HEK293 (cell line): ENCODE data around the gene TBCEL.
A peak's percentile ranks its signal among the peaks of the same experiment; 100 is the strongest.

Source experiments
- CTCF ChIA-PET: fragments of 350-600 bp; formaldehyde crosslinking; extraction: SDS; loops from one replicate; lab custom pipeline; 2021; ENCODE audit warnings: antibody characterized with exemption; lab: Yijun Ruan, JAX
- POLR2A ChIA-PET: fragments of 300-600 bp; formaldehyde crosslinking; extraction: SDS; loops from one replicate; lab custom pipeline; 2020; ENCODE audit warnings: antibody characterized with exemption, inconsistent platforms; lab: Yijun Ruan, JAX
- H3K27ac ChIP-seq: fragments of 200-500 bp; sonication (Bioruptor generic); 2 replicates; pipeline ENCODE4 v1.5.1; 2014; ENCODE audit warnings: low read depth, low read length, control low read depth, inconsistent platforms; ENCODE audit errors: extremely low read depth
- H3K36me3 ChIP-seq, 2 experiments: fragments of 200-500 bp in 1 of 2; sonication (Bioruptor generic) in 1 of 2; 1 replicate in 1 of 2; 2 replicates in 1 of 2; pipeline ENCODE4 v1.5.1; 2014 to 2017; ENCODE audit warnings: inconsistent platforms in 2 of 2, low read length in 2 of 2; ENCODE audit not compliant: control insufficient read depth in 2 of 2, insufficient read depth in 1 of 2
- H3K4me1 ChIP-seq: fragments of 200-500 bp; sonication (Bioruptor generic); 2 replicates; pipeline ENCODE4 v1.5.1; 2014; ENCODE audit warnings: mild to moderate bottlenecking, low read length, inconsistent platforms; ENCODE audit not compliant: control insufficient read depth, insufficient read depth
- H3K4me3 ChIP-seq: 2 replicates; pipeline ENCODE4 v1.5.1; 2011; ENCODE audit warnings: low read depth, mild to moderate bottlenecking, control low read depth, low read length, moderate library complexity
- H3K9me3 ChIP-seq: fragments of 200-500 bp; sonication (Bioruptor generic); 2 replicates; pipeline ENCODE4 v1.5.1; 2014; ENCODE audit warnings: low read depth, low read length, inconsistent platforms; ENCODE audit not compliant: control insufficient read depth, insufficient read depth
- HOXA7 ChIP-seq: sonication (generic); formaldehyde crosslinking; IDR thresholded peaks from 2 replicates; pipeline ENCODE4 v1.8.1; 2022; ENCODE audit warnings: missing genetic modification reagents, borderline replicate concordance
- HOXC10 ChIP-seq: sonication (generic); formaldehyde crosslinking; IDR thresholded peaks from 2 replicates; pipeline ENCODE4 v1.8.1; 2023; ENCODE audit warnings: mild to moderate bottlenecking, missing genetic modification reagents
- OSR2 ChIP-seq: fragments of 450-650 bp; formaldehyde crosslinking; IDR thresholded peaks from 2 replicates; pipeline ENCODE4 v1.5.1; 2016; ENCODE audit warnings: missing biosample characterization, missing genetic modification characterization
- REPIN1 ChIP-seq: fragments of 450-650 bp; formaldehyde crosslinking; IDR thresholded peaks from 2 replicates; pipeline ENCODE4 v1.5.1; 2017; ENCODE audit warnings: missing biosample characterization, missing genetic modification characterization, low read depth
- ZBTB48 ChIP-seq: fragments of 450-650 bp; formaldehyde crosslinking; IDR thresholded peaks from 2 replicates; pipeline ENCODE4 v1.5.1; 2016; ENCODE audit warnings: missing biosample characterization, missing genetic modification characterization
- ZNF138 ChIP-seq: fragments of 450-650 bp; formaldehyde crosslinking; IDR thresholded peaks from 2 replicates; pipeline ENCODE4 v1.5.1; 2016; ENCODE audit warnings: missing biosample characterization, missing genetic modification characterization, borderline replicate concordance
- ZNF155 ChIP-seq: fragments of 450-650 bp; formaldehyde crosslinking; IDR thresholded peaks from 2 replicates; pipeline ENCODE4 v1.5.1; 2016; ENCODE audit warnings: missing biosample characterization, missing genetic modification characterization
- ZNF23 ChIP-seq: fragments of 450-650 bp; formaldehyde crosslinking; IDR thresholded peaks from 2 replicates; pipeline ENCODE4 v1.5.1; 2016; ENCODE audit warnings: missing biosample characterization, missing genetic modification characterization, borderline replicate concordance
- ZNF239 ChIP-seq: fragments of 450-650 bp; formaldehyde crosslinking; IDR thresholded peaks from 2 replicates; pipeline ENCODE4 v1.5.1; 2016; ENCODE audit warnings: missing biosample characterization, missing genetic modification characterization
- ZNF311 ChIP-seq: fragments of 450-650 bp; formaldehyde crosslinking; IDR thresholded peaks from 2 replicates; pipeline ENCODE4 v1.5.1; 2017; ENCODE audit warnings: missing biosample characterization, missing genetic modification characterization, borderline replicate concordance
- ZNF660 ChIP-seq: fragments of 450-650 bp; IDR thresholded peaks from 2 replicates; pipeline ENCODE4 v1.5.1; 2018; ENCODE audit warnings: missing biosample characterization, mild to moderate bottlenecking, missing genetic modification characterization
- ZNF76 ChIP-seq: fragments of 450-650 bp; formaldehyde crosslinking; IDR thresholded peaks from 2 replicates; pipeline ENCODE4; 2016; ENCODE audit warnings: low read depth, missing biosample characterization, missing genetic modification characterization, borderline replicate concordance
- ZNF776 ChIP-seq: fragments of 450-650 bp; formaldehyde crosslinking; IDR thresholded peaks from 2 replicates; pipeline ENCODE4 v1.5.0; 2017; ENCODE audit warnings: missing biosample characterization, missing genetic modification characterization, borderline replicate concordance
- TF ChIP-seq, protein P1 (sequence below): fragments of 450-650 bp; formaldehyde crosslinking; IDR thresholded peaks from 2 replicates; pipeline ENCODE4 v1.5.1; 2016; ENCODE audit warnings: missing biosample characterization, missing genetic modification characterization, low read depth
- TF ChIP-seq, protein P2 (sequence below): fragments of 450-650 bp; formaldehyde crosslinking; IDR thresholded peaks from 2 replicates; pipeline ENCODE4 v1.5.1; 2016; ENCODE audit warnings: missing biosample characterization, missing genetic modification characterization
- TF ChIP-seq, protein P3 (sequence below): fragments of 450-650 bp; formaldehyde crosslinking; IDR thresholded peaks from 2 replicates; pipeline ENCODE4 v1.5.1; 2017; ENCODE audit warnings: missing biosample characterization, mild to moderate bottlenecking, missing genetic modification characterization, moderate library complexity
- TF ChIP-seq, protein P4 (sequence below): fragments of 450-650 bp; formaldehyde crosslinking; IDR thresholded peaks from 2 replicates; pipeline ENCODE4 v1.5.1; 2017; ENCODE audit warnings: missing biosample characterization, missing genetic modification characterization

Gene TBCEL

DNA sequence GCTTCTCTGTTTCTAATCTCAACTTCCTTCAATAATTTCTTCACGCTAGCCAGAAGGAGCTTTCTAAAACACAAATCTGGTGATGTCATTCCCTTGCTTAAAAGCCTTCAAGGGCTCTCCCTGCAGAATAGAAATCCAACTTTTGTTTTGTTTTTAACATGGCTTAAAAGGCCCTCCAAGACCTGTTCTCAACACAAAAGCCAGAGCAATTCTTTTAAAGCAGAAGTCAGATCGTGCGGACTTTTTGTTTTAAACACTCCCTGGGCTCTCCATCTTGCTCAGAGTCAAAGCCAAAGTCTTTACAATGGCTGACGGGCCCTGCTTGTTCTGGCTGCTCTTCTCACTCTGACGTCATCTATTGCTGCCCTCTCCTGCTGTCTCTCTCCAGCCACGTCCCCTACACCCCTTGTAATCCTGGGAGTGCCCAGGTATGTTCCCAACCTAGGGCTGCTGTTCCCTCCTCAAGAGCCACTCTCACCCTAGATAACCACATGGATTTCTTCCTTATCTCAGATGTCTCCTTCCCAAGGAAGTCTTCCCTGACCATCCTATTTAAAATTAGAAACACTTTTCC lies 99.7 kb downstream of the TBCEL start:
- ChIA-PET POLR2A (no interaction called here), CTCF (interaction anchor here (0.7 to 2.8 kb wide), 2 partner anchors 70 to 125 kb away, joined by 3 to 21 read pairs; no protein-coding TSS in a partner anchor)
- Histone ChIP-seq H3K36me3 (no peaks in the 10 kb centered on the region), H3K9me3 (no peaks in the 10 kb centered on the region), H3K4me3 (no peak overlapping the region), H3K4me1 (no peaks in the 10 kb centered on the region), H3K27ac (no peak overlapping the region)
- 0 out of 2 replicates have a peak, but pooled peaks have one; percentile 14 for TF ChIP-seq ZBTB48 (tag by site-specific recombination)
- no peak for TF ChIP-seq ZNF138 (tag by site-specific recombination)
- TF ChIP-seq, protein P1, sequence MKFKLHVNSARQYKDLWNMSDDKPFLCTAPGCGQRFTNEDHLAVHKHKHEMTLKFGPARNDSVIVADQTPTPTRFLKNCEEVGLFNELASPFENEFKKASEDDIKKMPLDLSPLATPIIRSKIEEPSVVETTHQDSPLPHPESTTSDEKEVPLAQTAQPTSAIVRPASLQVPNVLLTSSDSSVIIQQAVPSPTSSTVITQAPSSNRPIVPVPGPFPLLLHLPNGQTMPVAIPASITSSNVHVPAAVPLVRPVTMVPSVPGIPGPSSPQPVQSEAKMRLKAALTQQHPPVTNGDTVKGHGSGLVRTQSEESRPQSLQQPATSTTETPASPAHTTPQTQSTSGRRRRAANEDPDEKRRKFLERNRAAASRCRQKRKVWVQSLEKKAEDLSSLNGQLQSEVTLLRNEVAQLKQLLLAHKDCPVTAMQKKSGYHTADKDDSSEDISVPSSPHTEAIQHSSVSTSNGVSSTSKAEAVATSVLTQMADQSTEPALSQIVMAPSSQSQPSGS (tag by site-specific recombination), result 0 out of 2 replicates have a peak, but pooled peaks have one; percentile 3
- no peak for TF ChIP-seq ZNF239 (tag by site-specific recombination)
- no peak for TF ChIP-seq REPIN1 (tag by site-specific recombination)
- TF ChIP-seq, protein P2, sequence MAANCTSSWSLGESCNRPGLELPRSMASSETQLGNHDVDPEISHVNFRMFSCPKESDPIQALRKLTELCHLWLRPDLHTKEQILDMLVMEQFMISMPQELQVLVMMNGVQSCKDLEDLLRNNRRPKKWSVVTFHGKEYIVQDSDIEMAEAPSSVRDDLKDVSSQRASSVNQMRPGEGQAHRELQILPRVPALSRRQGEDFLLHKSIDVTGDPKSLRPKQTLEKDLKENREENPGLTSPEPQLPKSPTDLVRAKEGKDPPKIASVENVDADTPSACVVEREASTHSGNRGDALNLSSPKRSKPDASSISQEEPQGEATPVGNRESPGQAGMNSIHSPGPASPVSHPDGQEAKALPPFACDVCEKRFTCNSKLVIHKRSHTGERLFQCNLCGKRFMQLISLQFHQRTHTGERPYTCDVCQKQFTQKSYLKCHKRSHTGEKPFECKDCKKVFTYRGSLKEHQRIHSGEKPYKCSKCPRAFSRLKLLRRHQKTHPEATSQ, result no peak

DNA sequence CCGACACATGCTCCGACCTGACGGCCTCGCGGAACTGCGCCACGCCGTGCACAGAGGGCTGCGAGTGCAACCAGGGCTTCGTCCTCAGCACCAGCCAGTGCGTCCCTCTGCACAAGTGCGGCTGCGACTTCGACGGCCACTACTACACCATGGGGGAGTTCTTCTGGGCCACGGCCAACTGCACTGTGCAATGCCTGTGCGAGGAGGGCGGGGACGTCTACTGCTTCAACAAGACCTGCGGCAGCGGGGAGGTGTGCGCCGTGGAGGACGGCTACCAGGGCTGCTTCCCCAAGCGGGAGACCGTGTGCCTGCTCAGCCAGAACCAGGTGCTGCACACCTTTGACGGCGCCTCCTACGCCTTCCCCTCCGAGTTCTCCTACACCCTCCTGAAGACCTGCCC lies 103.9 kb downstream of the TBCEL start:
- ChIA-PET POLR2A (no interaction called here), CTCF (no interaction called here)
- Histone ChIP-seq H3K9me3 (no peaks in the 10 kb centered on the region), H3K27ac (no peak overlapping the region), H3K36me3 (no peaks in the 10 kb centered on the region), H3K4me1 (no peaks in the 10 kb centered on the region), H3K4me3 (no peak overlapping the region)
- TF ChIP-seq HOXC10 (CRISPR knock-in tag) (no peak), ZNF76 (tag by site-specific recombination) (no peak), ZNF660 (tag by site-specific recombination) (no peak)
- TF ChIP-seq, protein P3, sequence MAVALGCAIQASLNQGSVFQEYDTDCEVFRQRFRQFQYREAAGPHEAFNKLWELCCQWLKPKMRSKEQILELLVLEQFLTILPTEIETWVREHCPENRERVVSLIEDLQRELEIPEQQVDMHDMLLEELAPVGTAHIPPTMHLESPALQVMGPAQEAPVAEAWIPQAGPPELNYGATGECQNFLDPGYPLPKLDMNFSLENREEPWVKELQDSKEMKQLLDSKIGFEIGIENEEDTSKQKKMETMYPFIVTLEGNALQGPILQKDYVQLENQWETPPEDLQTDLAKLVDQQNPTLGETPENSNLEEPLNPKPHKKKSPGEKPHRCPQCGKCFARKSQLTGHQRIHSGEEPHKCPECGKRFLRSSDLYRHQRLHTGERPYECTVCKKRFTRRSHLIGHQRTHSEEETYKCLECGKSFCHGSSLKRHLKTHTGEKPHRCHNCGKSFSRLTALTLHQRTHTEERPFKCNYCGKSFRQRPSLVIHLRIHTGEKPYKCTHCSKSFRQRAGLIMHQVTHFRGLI (tag by site-specific recombination), result no peak

DNA sequence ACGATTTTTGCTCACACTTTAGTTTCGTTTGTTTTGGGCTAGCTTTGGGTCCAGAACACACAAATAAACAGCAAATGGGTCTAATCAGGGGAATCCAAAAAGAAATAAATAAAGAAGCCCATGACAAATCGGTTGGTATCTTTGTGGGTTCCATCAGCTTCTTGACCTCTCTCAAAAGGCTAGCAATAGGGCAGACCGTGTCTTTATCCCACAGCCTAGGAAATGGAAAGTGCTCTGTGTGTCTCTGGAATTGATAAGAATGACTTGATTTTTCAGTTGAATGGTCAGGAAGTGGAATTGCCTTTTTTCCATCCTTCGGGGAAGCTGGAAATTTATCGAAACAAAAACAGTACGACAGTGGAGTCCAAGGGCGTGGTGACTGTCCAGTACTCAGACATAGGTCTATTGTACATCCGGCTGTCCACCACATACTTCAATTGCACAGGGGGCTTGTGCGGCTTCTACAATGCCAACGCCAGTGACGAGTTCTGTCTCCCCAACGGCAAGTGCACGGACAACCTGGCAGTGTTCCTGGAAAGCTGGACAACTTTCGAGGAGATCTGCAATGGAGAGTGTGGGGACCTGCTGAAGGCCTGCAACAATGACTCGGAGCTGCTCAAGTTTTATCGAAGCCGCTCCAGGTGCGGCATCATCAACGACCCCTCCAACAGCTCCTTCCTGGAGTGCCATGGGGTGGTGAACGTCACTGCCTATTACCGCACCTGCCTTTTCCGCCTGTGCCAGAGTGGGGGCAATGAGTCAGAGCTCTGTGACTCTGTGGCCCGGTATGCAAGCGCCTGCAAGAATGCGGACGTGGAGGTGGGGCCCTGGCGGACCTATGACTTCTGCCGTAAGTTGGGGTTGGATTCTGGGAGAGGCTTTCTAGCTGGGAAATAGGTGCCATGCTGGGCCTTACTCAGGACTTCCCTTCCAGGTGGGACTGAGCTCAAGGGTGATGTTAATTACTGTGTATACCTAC lies 105.7 kb downstream of the TBCEL start:
- H3K4me1 ChIP-seq, result no peaks in the 10 kb centered on the region
- no peak overlapping the region for H3K4me3 ChIP-seq
- H3K36me3 ChIP-seq, result no peaks in the 10 kb centered on the region
- no peaks in the 10 kb centered on the region for H3K9me3 ChIP-seq
- ChIA-PET CTCF (interaction anchor here (0.6 to 1.7 kb wide), 5 partner anchors 9 to 1625 kb away, joined by 3 to 5 read pairs (median 3); no protein-coding TSS in a partner anchor), POLR2A (no interaction called here)
- H3K27ac ChIP-seq, result no peak overlapping the region
- TF ChIP-seq ZNF311 (tag by site-specific recombination) (no peak), REPIN1 (tag by site-specific recombination) (no peak), ZNF23 (tag by site-specific recombination) (no peak), ZNF776 (tag by site-specific recombination) (no peak), OSR2 (tag by site-specific recombination) (no peak), HOXA7 (CRISPR knock-in tag) (no peak), ZNF155 (tag by site-specific recombination) (no peak)
- TF ChIP-seq, protein P4, sequence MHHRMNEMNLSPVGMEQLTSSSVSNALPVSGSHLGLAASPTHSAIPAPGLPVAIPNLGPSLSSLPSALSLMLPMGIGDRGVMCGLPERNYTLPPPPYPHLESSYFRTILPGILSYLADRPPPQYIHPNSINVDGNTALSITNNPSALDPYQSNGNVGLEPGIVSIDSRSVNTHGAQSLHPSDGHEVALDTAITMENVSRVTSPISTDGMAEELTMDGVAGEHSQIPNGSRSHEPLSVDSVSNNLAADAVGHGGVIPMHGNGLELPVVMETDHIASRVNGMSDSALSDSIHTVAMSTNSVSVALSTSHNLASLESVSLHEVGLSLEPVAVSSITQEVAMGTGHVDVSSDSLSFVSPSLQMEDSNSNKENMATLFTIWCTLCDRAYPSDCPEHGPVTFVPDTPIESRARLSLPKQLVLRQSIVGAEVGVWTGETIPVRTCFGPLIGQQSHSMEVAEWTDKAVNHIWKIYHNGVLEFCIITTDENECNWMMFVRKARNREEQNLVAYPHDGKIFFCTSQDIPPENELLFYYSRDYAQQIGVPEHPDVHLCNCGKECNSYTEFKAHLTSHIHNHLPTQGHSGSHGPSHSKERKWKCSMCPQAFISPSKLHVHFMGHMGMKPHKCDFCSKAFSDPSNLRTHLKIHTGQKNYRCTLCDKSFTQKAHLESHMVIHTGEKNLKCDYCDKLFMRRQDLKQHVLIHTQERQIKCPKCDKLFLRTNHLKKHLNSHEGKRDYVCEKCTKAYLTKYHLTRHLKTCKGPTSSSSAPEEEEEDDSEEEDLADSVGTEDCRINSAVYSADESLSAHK (tag by site-specific recombination), result no peak
- TF ChIP-seq, protein P1 (tag by site-specific recombination), result no peak
